ENCODE results near the gene MARCHF10. TPM values are rescaled to one million over a fixed set of nuclear protein-coding genes. Genes with fewer than 3 reads are reported as not detected.

Gene MARCHF10
- total RNA-seq, 1 experiment from 2014 or later, result 8.0 TPM

DNA sequence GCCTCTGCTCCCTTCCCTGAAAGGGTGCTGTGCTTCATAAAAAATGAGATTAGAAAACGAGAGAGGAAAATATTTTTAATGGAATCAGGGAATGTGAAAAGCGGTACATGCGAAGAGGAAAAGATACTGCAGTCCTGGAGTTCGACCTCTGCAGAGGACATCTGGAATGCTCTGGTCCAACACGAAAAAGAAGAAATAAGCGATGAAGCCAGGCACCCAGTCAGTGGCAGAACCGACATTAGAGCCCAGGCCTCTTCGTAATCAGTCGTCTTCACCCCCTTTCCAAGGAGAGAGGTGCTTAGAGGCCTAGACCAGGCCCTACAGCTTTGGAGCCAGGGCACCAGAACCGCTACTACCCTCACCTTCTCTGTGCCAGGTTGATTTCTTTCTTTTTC is 459 bp upstream of the MARCHF10 start:
- no peak overlapping the region for H2AFZ ChIP-seq
- H3K4me3 ChIP-seq, result peak overlapping the region; percentile 48; the same call in 1 of the 2 replicates
- CTCF ChIA-PET, result interaction anchor here (0.7 kb wide), 1 partner anchor 107 kb away, joined by 3 read pairs; no protein-coding TSS in a partner anchor
- peak overlapping the region; percentile 74 for H3K4me2 ChIP-seq
- H4K20me1 ChIP-seq (ENCODE audit: insufficient read depth), result no peaks in the 10 kb centered on the region
- peaks cover 11% of the 10 kb centered on the region for H3K79me2 ChIP-seq (ENCODE audit: low read depth)
- intact Hi-C loops (cut with micrococcal nuclease; ENCODE audit: unreplicated experiment), result no loop called here
- H3K27me3 ChIP-seq (ENCODE audit: insufficient read depth, low read depth), result no peaks in the 10 kb centered on the region
- POLR2A ChIA-PET (ENCODE audit: unreplicated experiment), result interaction anchor here (0.7 kb wide), 1 partner anchor 53 kb away, joined by 3 read pairs; no protein-coding TSS in a partner anchor
- TF ChIP-seq, protein P1, sequence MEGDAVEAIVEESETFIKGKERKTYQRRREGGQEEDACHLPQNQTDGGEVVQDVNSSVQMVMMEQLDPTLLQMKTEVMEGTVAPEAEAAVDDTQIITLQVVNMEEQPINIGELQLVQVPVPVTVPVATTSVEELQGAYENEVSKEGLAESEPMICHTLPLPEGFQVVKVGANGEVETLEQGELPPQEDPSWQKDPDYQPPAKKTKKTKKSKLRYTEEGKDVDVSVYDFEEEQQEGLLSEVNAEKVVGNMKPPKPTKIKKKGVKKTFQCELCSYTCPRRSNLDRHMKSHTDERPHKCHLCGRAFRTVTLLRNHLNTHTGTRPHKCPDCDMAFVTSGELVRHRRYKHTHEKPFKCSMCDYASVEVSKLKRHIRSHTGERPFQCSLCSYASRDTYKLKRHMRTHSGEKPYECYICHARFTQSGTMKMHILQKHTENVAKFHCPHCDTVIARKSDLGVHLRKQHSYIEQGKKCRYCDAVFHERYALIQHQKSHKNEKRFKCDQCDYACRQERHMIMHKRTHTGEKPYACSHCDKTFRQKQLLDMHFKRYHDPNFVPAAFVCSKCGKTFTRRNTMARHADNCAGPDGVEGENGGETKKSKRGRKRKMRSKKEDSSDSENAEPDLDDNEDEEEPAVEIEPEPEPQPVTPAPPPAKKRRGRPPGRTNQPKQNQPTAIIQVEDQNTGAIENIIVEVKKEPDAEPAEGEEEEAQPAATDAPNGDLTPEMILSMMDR (conservative IDR thresholded peaks at IDR 0.05), result no peak
- no peak for TF ChIP-seq EZH2 (IDR thresholded peaks at IDR 0.05; ENCODE audit: low read depth)
- peaks cover 50% of the 10 kb centered on the region for H3K4me1 ChIP-seq (replicated peaks; ENCODE audit: insufficient read depth)
- H3F3A ChIP-seq (ENCODE audit: insufficient read depth, low read depth), result peaks cover 39% of the 10 kb centered on the region
- no peaks in the 10 kb centered on the region for H3K36me3 ChIP-seq (ENCODE audit: low read depth)
- no peaks in the 10 kb centered on the region for H3K9me2 ChIP-seq (ENCODE audit: insufficient read depth)
- TSS peak; percentile 56 for BruUV-seq (replicated peaks)
- peak overlapping the region; percentile 55 for H3K27ac ChIP-seq
- H3K9me3 ChIP-seq (ENCODE audit: insufficient read depth, low read depth), result no peaks in the 10 kb centered on the region
- DNase-seq, result peak in 1 of 2 experiments; percentile 13

DNA sequence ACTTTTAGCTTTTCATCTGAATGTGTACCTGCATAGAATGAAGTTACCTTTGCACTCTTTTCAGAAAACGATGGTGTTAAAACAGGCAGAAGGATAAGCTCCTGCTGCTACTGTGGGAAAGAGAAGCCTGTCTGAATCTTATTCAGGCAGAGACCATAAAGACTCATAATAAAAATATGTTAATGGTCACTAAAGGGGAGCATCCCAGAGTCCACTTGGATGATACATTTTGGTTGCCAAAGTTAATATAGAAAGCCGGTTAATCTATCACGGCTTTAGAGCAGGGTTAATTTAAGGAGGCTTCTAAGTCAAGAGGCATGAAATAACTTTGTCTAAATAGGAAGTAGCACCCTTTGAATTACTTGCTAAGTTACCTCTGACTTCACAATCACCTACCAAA is 2.9 kb downstream of the MARCHF10 start:
- H4K20me1 ChIP-seq (ENCODE audit: insufficient read depth), result no peaks in the 10 kb centered on the region
- H3K36me3 ChIP-seq (ENCODE audit: low read depth), result no peaks in the 10 kb centered on the region
- peaks cover 55% of the 10 kb centered on the region for H3F3A ChIP-seq (ENCODE audit: insufficient read depth, low read depth)
- H3K4me1 ChIP-seq (replicated peaks; ENCODE audit: insufficient read depth), result peaks cover 77% of the 10 kb centered on the region
- peak overlapping the region; percentile 29; the same call in 1 of the 2 replicates for H3K4me3 ChIP-seq
- intact Hi-C loops (cut with micrococcal nuclease; ENCODE audit: unreplicated experiment), result no loop called here
- peak overlapping the region; percentile 67 for H3K4me2 ChIP-seq
- peak overlapping the region; percentile 48; the same call in 1 of the 2 replicates for H2AFZ ChIP-seq
- ChIA-PET POLR2A (ENCODE audit: unreplicated experiment) (interaction anchor here (0.7 kb wide), 1 partner anchor 102 kb away, joined by 10 read pairs; no protein-coding TSS in a partner anchor), CTCF (no interaction called here)
- peaks cover 11% of the 10 kb centered on the region for H3K79me2 ChIP-seq (ENCODE audit: low read depth)
- peak in 1 of 2 experiments; percentile 50 for DNase-seq
- H3K27me3 ChIP-seq (ENCODE audit: insufficient read depth, low read depth), result no peaks in the 10 kb centered on the region
- BruUV-seq (replicated peaks), result no TSS peak
- TF ChIP-seq, protein P1 (conservative IDR thresholded peaks at IDR 0.05), result no peak
- no peak for TF ChIP-seq EZH2 (IDR thresholded peaks at IDR 0.05; ENCODE audit: low read depth)
- H3K9me2 ChIP-seq (ENCODE audit: insufficient read depth), result no peaks in the 10 kb centered on the region
- peak overlapping the region; percentile 98 for H3K27ac ChIP-seq
- no peaks in the 10 kb centered on the region for H3K9me3 ChIP-seq (ENCODE audit: insufficient read depth, low read depth)

DNA sequence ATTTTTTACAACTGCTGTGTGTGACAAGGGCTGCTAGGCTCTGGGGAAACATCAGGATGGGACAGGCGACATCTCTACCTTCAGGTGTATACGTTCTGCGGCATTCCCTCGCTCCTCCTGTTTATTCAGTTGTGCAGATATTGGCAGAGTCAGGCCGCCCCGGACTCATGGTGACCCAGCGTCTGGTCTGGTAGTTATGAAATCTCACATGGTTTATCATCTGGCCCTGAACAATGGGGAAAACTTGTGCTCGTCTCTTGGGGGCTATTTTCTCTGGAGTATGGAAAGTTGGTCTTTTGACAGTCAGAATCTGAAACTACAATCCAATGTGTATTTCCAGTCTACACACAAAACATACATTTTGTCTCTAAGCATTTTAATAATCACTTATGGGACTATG is 3.3 kb downstream of the MARCHF10 start:
- Histone ChIP-seq H3F3A (ENCODE audit: insufficient read depth, low read depth) (peaks cover 58% of the 10 kb centered on the region), H3K9me2 (ENCODE audit: insufficient read depth) (no peaks in the 10 kb centered on the region), H3K36me3 (ENCODE audit: low read depth) (no peaks in the 10 kb centered on the region), H4K20me1 (ENCODE audit: insufficient read depth) (no peaks in the 10 kb centered on the region), H3K4me3 (peak overlapping the region; percentile 29; the same call in 1 of the 2 replicates), H3K79me2 (ENCODE audit: low read depth) (peaks cover 11% of the 10 kb centered on the region), H3K27ac (peak overlapping the region; percentile 98), H3K9me3 (ENCODE audit: insufficient read depth, low read depth) (no peaks in the 10 kb centered on the region), H2AFZ (peak overlapping the region; percentile 48; the same call in 1 of the 2 replicates), H3K27me3 (ENCODE audit: insufficient read depth, low read depth) (no peaks in the 10 kb centered on the region), H3K4me1 (replicated peaks; ENCODE audit: insufficient read depth) (peaks cover 81% of the 10 kb centered on the region), H3K4me2 (peak overlapping the region; percentile 67)
- peak; percentile 78 to 92 for DNase-seq
- POLR2A ChIA-PET (ENCODE audit: unreplicated experiment), result interaction anchor here (0.6 to 0.7 kb wide), 4 partner anchors 19 to 269 kb away, joined by 3 to 10 read pairs (median 4); no protein-coding TSS in a partner anchor
- intact Hi-C loops (cut with micrococcal nuclease; ENCODE audit: unreplicated experiment), result no loop called here
- BruUV-seq (replicated peaks), result no TSS peak
- CTCF ChIA-PET, result no interaction called here
- no peak for TF ChIP-seq EZH2 (IDR thresholded peaks at IDR 0.05; ENCODE audit: low read depth)
- TF ChIP-seq, protein P1 (conservative IDR thresholded peaks at IDR 0.05), result no peak
